ENCODE data around the gene TSPAN4. TPM values are rescaled to one million over a fixed set of nuclear protein-coding genes. Genes with fewer than 3 reads are reported as not detected.
A peak's percentile ranks its signal among the peaks of the same experiment; 100 is the strongest.

TSPAN4 gene
- total RNA-seq, 1 experiment from 2014 or later, result 50.3 TPM

- peak overlapping the region; percentile 85 to 100 for H3K4me3 ChIP-seq (replicated peaks in 1 of 2; ENCODE audit: low read depth in 1 of 2, low read length in 2 of 2)
- H3K4me2 ChIP-seq (ENCODE audit: low read length), result peak overlapping the region; percentile 93
- H3K79me2 ChIP-seq (ENCODE audit: insufficient read depth, low read length), result peaks cover 49% of the 10 kb centered on the region
- H3K9ac ChIP-seq (ENCODE audit: low read length), result peak overlapping the region; percentile 95
- DNase-seq (ENCODE audit: low read depth, low spot score), result no peak
- ChIA-PET CTCF (no interaction called here), POLR2A (no interaction called here), RAD21 (ENCODE audit: low non-redundant PET in 1 of 2, low total read pairs in 2 of 2, uncharacterized antibody in 2 of 2, unreplicated experiment in 2 of 2) (no interaction called here)
- TF ChIP-seq JUND (IDR thresholded peaks at IDR 0.05), result no peak
- TF ChIP-seq ZNF274 (IDR thresholded peaks at IDR 0.05; ENCODE audit: low read depth, low read length), result no peak
- H2AFZ ChIP-seq (ENCODE audit: low read depth, low read length, poor library complexity, severe bottlenecking), result no peak overlapping the region
- H3K9me3 ChIP-seq (ENCODE audit: control insufficient read depth in 1 of 2, insufficient read depth in 1 of 2, low read depth in 1 of 2, low read length in 2 of 2), result no peaks in the 10 kb centered on the region
- H4K20me1 ChIP-seq (ENCODE audit: insufficient read depth), result no peaks in the 10 kb centered on the region
- no TSS peak for BruUV-seq (replicated peaks)
- no peak overlapping the region for H3K27ac ChIP-seq (ENCODE audit: low read depth, low read length)
- H3K4me1 ChIP-seq (ENCODE audit: control insufficient read depth in 1 of 2, insufficient read depth in 2 of 2, low read length in 2 of 2), result peaks cover 12 to 24% of the 10 kb centered on the region in 2 experiments
- no peak for ATAC-seq
- intact Hi-C loops (cut with micrococcal nuclease), result no loop called here
- H3K27me3 ChIP-seq (ENCODE audit: insufficient read depth, low read length), result no peaks in the 10 kb centered on the region
- no peaks in the 10 kb centered on the region for H3K9me2 ChIP-seq (ENCODE audit: insufficient read depth)
- H3K36me3 ChIP-seq (ENCODE audit: control insufficient read depth in 1 of 2, insufficient read depth in 2 of 2, low read length in 2 of 2), result peaks cover 2 to 13% of the 10 kb centered on the region in 2 experiments; a peak in 1 of 4 replicates
Observed at GRCh38 chr11:909406-909805, 66.8 kb downstream of the TSPAN4 start.

GRCh38 chr11:910044-910588 is 67.5 kb downstream of the TSPAN4 start:
- intact Hi-C loops (cut with micrococcal nuclease), result no loop called here
- BruUV-seq (replicated peaks), result TSS peak; percentile 44
- H2AFZ ChIP-seq (ENCODE audit: low read depth, low read length, poor library complexity, severe bottlenecking), result no peak overlapping the region
- TF ChIP-seq CEBPB (IDR thresholded peaks at IDR 0.05; ENCODE audit: low read depth) (no peak), MAX (IDR thresholded peaks at IDR 0.05) (no peak), SIN3A (IDR thresholded peaks at IDR 0.05; ENCODE audit: low read depth) (no peak), JUND (IDR thresholded peaks at IDR 0.05) (no peak), EZH2phosphoT487 (IDR thresholded peaks at IDR 0.05; ENCODE audit: borderline replicate concordance) (no peak), POLR2AphosphoS5 (IDR thresholded peaks at IDR 0.05; ENCODE audit: low read depth, low read length) (no peak), POLR2A (IDR thresholded peaks at IDR 0.05; ENCODE audit: borderline replicate concordance, extremely low read depth, insufficient read depth, insufficient read length) (no peak), ELF1 (IDR thresholded peaks at IDR 0.05; ENCODE audit: borderline replicate concordance, low read depth) (no peak), ZBTB33 (IDR thresholded peaks at IDR 0.05; ENCODE audit: extremely low read depth, insufficient replicate concordance, low read length) (no peak), REST (IDR thresholded peaks at IDR 0.05; ENCODE audit: low read depth) (no peak), FOSL1 (IDR thresholded peaks at IDR 0.05; ENCODE audit: low read depth) (no peak), EGR1 (IDR thresholded peaks at IDR 0.05; ENCODE audit: low read depth) (no peak), TCF7L2 (IDR thresholded peaks at IDR 0.05; ENCODE audit: borderline replicate concordance, extremely low read depth, insufficient read depth, insufficient read length) (no peak), YY1 (IDR thresholded peaks at IDR 0.05; ENCODE audit: extremely low read depth, insufficient replicate concordance, low read depth, low read length) (no peak)

More at GRCh38 chr11:910044-910588, 67.5 kb downstream of the TSPAN4 start:
- ChIA-PET CTCF (interaction anchor here (0.5 to 1.3 kb wide), 2 partner anchors 13 to 15 kb away, joined by 4 to 7 read pairs; no protein-coding TSS in a partner anchor), POLR2A (interaction anchor here (1.0 kb wide), 2 partner anchors 9 to 91 kb away, joined by 3 to 4 read pairs; no protein-coding TSS in a partner anchor), RAD21 (ENCODE audit: low non-redundant PET in 1 of 2, low total read pairs in 2 of 2, uncharacterized antibody in 2 of 2, unreplicated experiment in 2 of 2) (no interaction called here)
- peak overlapping the region; percentile 78 for H3K27ac ChIP-seq (ENCODE audit: low read depth, low read length)
- DNase-seq (ENCODE audit: low read depth, low spot score) (no peak), ATAC-seq (peak; percentile 20)
- peak overlapping the region; percentile 93 for H3K4me2 ChIP-seq (ENCODE audit: low read length)
- peaks cover 12 to 24% of the 10 kb centered on the region in 2 experiments for H3K4me1 ChIP-seq (ENCODE audit: control insufficient read depth in 1 of 2, insufficient read depth in 2 of 2, low read length in 2 of 2)
- peak overlapping the region; percentile 95 for H3K9ac ChIP-seq (ENCODE audit: low read length)
- no peaks in the 10 kb centered on the region for H3K9me3 ChIP-seq (ENCODE audit: control insufficient read depth in 1 of 2, insufficient read depth in 1 of 2, low read depth in 1 of 2, low read length in 2 of 2)
- peak overlapping the region; percentile 85 to 100 for H3K4me3 ChIP-seq (replicated peaks in 1 of 2; ENCODE audit: low read depth in 1 of 2, low read length in 2 of 2)
- no peaks in the 10 kb centered on the region for H3K27me3 ChIP-seq (ENCODE audit: insufficient read depth, low read length)
- H3K36me3 ChIP-seq (ENCODE audit: control insufficient read depth in 1 of 2, insufficient read depth in 2 of 2, low read length in 2 of 2), result peaks cover 2 to 8% of the 10 kb centered on the region in 2 experiments; a peak in 1 of 4 replicates
- no peaks in the 10 kb centered on the region for H4K20me1 ChIP-seq (ENCODE audit: insufficient read depth)
- H3K9me2 ChIP-seq (ENCODE audit: insufficient read depth), result no peaks in the 10 kb centered on the region
- peaks cover 49% of the 10 kb centered on the region for H3K79me2 ChIP-seq (ENCODE audit: insufficient read depth, low read length)

Data from HCT116 (cell line).